NCI-H774 (cell line): ENCODE measurements around the gene PINK1.
A peak's percentile ranks its signal among the peaks of the same experiment; 100 is the strongest.
"Not testable (repeated sequence)": the region's sequence is repeated elsewhere in the genome, so short reads cannot be mapped to it uniquely, and the experiment has no call there.

Experiments
- DNase-seq: peaks from one replicate; lab custom pipeline; 2025; lab: John Stamatoyannopoulos, UW

Gene PINK1

GRCh38 chr1:20633190-20634064 is at the start of gene PINK1:
PINK1 (plus strand) TSS chr1:20633458; CDS start chr1:20633549, 91 bp downstream.
- peak; percentile 21 for DNase-seq

GRCh38 chr1:20584890-20585289 is 48.4 kb upstream of the PINK1 start:
- no peak for DNase-seq

GRCh38 chr1:20586953-20587660 is 46.2 kb upstream of the PINK1 start:
- DNase-seq, result no peak

GRCh38 chr1:20587661-20588053 is 45.6 kb upstream of the PINK1 start:
- no peak for DNase-seq

- no peak for DNase-seq
Measured at GRCh38 chr1:20588634-20589225, 44.5 kb upstream of the PINK1 start, which contains the start of gene CDA. CDA (plus strand) TSS chr1:20589097; CDS start chr1:20589130, 33 bp downstream.

GRCh38 chr1:20589331-20590278 is 43.7 kb upstream of the PINK1 start:
- no peak for DNase-seq

GRCh38 chr1:20590306-20590777 is 42.9 kb upstream of the PINK1 start:
- no peak for DNase-seq

GRCh38 chr1:20593756-20594155 is 39.5 kb upstream of the PINK1 start:
- DNase-seq, result no peak

GRCh38 chr1:20594746-20595145 is 38.5 kb upstream of the PINK1 start:
- DNase-seq, result no peak

GRCh38 chr1:20596106-20596505 is 37.2 kb upstream of the PINK1 start:
- DNase-seq, result no peak

GRCh38 chr1:20597650-20598049 is 35.6 kb upstream of the PINK1 start:
- DNase-seq, result no peak

GRCh38 chr1:20600156-20600555 is 33.1 kb upstream of the PINK1 start:
- no peak for DNase-seq

- DNase-seq, result no peak
Measured at GRCh38 chr1:20601129-20601825, 32.0 kb upstream of the PINK1 start.

GRCh38 chr1:20602851-20603450 is 30.3 kb upstream of the PINK1 start:
- no peak for DNase-seq

GRCh38 chr1:20603504-20604464 is 29.5 kb upstream of the PINK1 start:
- DNase-seq, result no peak

GRCh38 chr1:20604678-20605077 is 28.6 kb upstream of the PINK1 start:
- no peak for DNase-seq

GRCh38 chr1:20606801-20607570 is 26.3 kb upstream of the PINK1 start:
- not testable (repeated sequence) for DNase-seq

GRCh38 chr1:20609541-20609940 is 23.7 kb upstream of the PINK1 start:
- DNase-seq, result no peak
